GM19324 (cell line): ENCODE data around the gene CENPB.
"Not testable (repeated sequence)": the region's sequence is repeated elsewhere in the genome, so short reads cannot be mapped to it uniquely, and the experiment has no call there.

ENCODE experiments used
- ATAC-seq: cut with Tn5 transposase; IDR thresholded peaks from one replicate; pipeline ENCODE4 v1.9.1; 2021; ENCODE audit warnings: mild to moderate bottlenecking, moderate library complexity; ENCODE audit not compliant: unreplicated experiment, low FRiP score

CENPB gene, protein sequence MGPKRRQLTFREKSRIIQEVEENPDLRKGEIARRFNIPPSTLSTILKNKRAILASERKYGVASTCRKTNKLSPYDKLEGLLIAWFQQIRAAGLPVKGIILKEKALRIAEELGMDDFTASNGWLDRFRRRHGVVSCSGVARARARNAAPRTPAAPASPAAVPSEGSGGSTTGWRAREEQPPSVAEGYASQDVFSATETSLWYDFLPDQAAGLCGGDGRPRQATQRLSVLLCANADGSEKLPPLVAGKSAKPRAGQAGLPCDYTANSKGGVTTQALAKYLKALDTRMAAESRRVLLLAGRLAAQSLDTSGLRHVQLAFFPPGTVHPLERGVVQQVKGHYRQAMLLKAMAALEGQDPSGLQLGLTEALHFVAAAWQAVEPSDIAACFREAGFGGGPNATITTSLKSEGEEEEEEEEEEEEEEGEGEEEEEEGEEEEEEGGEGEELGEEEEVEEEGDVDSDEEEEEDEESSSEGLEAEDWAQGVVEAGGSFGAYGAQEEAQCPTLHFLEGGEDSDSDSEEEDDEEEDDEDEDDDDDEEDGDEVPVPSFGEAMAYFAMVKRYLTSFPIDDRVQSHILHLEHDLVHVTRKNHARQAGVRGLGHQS

DNA sequence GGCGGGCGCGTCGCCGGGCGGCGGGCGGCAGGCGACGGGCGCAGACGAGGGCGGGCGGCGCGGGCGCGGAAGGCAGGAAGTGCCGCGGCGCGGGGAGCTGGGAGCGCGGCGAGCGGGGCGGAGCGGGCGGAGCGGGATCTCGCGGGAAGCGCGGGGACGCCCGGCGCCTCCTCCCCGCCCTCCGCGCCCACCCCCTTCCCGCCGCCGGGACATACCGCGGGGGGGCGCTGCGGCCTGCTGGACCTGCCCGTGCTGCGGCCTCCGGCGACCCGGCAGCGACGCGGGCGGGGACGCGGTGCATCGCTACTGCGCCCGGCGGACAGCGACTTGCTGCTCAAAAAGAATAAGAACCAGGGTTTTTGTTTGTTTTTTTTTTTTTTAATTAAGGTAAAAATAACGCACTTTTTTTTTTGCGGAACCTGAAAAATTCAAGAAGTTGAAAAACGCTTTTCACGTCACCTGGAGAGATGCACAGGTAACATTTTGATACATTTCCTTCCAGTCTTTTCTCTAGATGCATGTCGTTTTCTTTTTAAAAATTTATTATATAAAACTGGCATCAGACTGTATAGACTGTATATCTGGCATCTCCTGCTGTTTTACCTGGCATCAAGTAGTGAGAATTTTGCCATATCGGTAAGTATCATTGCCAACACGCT lies at the start of gene CENPB:
TSS of gene CENPB (minus strand) at position 76 of the 659 bp plus-strand sequence. CDS start 257 bp downstream, outside the sequence.
- peak; percentile 73 for ATAC-seq

DNA sequence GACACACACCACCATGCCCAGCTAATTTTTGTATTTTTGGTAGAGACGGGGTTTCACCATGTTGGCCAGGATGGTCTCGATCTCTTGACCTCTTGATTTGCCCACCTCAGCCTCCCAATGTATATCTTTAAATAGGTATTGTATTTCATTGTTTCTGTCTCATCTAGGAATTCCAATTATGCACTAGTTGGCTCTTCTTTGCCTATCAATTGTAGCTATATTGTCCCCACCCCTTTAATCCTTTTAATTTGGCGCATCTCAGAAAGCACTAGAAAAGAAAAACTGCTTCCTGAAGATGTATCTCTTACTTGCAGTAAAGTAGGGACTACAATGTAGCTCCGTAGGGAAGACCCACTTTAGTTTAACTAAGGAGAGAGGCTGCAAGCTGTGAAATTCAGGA lies 49.6 kb upstream of the CENPB start:
- no peak for ATAC-seq

DNA sequence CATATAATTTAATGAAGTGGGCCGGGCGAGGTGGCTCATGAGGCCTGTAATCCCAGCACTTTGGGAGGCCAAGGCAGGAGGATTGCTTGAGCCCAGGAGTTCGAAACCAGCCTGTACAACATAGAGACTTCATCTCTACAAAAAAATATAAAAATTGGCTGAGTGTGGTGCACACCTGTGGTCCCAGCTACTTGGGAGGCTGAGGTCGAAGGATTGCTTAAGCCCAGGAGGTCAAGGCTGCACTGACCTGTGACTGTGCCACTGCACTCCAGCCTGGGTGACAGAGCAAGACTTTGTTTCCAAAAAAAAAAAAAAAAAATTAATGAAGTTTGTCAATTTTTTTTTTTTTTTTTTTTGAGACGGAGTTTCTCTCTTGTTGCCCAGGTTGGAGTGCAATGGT lies 43.4 kb upstream of the CENPB start:
- not testable (repeated sequence) for ATAC-seq

DNA sequence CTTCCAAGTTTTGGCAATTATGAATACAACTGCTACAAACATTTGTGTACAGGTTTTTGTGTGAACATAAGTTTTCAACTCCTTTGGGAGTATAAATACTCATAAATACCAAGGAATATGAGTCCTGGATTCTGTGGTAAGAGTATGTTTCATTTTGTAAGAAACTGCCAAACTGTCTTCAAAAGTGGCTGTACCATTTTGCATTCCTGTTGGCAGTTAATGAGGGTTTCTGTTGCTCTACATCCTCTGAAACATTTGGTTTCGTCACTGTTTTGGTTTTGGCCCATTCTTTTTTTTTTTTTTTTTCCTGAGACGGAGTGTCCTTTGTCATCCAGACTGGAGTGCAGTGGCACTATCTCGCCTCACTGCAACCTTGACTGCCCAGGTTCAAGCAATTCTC lies 42.3 kb upstream of the CENPB start:
- ATAC-seq = no peak

DNA sequence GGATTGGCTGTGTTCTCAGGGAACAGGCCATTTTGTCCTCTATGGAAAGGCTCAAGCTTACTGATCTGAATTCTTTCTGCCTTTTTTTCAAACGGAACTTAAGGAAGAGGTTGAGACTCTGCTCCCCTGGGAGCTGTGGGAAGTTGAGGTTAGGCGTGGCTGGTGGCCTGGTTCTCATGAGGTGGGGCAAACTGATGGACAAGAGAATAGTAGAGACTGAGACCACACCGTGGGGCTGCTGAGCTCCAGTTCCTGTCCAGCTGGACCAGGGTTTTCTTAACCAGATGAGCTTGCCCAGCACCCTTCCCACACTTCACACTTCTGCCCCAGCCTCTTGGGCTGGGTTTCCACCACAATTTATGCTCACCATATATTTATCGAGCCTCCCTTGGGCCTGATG lies 39.9 kb upstream of the CENPB start:
- ATAC-seq = no peak

DNA sequence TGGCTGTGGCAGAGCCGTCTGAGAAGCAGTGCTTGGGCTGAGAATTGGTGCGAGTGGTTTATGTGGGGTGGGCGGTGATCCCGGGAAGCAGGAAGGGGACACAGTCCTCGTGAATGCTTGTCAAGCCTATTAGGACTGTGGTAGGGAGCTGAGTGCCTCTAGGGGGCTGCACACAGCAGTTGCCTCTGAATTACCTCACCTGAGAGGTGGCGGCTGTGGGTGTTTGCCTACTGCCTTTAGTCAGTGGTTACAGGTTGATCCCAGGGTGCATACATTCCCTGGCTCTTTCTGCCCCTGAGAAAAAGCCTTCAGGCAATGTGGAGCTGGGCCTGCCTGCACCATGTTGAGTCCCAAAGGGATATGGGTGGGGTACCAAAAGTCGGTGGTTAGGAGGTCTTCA lies 39.0 kb upstream of the CENPB start:
- no peak for ATAC-seq

- no peak for ATAC-seq
Measured at GRCh38 chr20:3823881-3824280, 37.3 kb upstream of the CENPB start.

- no peak for ATAC-seq
Measured at GRCh38 chr20:3821996-3822395, 35.5 kb upstream of the CENPB start.

DNA sequence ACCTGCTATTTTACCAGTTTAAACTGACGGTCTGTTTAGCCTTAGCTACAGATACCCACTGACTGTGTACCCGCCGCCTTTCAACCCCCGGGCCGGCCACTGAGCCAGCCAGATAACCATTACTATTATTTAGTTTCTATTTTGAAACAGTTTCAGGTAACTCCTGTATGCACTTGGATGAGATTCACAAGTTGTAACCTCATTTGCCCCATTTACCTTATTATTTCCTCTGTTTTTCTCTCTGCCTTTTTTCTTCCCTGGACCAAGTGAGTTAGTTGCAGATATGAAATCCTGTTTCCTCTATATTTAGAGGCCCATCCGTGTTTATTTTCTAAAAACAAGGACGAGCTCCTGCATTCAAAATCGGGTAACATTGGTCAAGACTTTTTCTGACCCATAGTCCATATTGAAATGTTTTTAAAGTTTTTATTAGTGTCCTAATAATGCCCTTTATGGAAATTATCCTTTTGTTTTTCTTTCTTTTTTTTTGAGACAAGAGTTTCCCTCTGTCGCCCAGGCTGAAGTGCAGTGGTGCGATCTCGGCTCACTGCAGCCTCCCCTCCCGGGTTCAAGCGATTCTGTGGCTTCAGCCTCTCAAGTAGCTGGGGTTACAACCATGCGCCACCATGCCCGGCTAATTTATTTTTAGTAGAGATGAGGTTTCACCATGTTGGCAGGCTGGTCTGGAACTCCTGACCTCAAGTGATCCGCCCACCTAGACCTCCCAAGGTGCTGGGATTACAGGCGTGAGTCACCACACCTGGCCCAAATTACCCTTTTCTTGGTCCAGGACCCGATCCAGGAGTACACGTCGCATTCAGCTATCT lies 34.6 kb upstream of the CENPB start:
- no peak for ATAC-seq

DNA sequence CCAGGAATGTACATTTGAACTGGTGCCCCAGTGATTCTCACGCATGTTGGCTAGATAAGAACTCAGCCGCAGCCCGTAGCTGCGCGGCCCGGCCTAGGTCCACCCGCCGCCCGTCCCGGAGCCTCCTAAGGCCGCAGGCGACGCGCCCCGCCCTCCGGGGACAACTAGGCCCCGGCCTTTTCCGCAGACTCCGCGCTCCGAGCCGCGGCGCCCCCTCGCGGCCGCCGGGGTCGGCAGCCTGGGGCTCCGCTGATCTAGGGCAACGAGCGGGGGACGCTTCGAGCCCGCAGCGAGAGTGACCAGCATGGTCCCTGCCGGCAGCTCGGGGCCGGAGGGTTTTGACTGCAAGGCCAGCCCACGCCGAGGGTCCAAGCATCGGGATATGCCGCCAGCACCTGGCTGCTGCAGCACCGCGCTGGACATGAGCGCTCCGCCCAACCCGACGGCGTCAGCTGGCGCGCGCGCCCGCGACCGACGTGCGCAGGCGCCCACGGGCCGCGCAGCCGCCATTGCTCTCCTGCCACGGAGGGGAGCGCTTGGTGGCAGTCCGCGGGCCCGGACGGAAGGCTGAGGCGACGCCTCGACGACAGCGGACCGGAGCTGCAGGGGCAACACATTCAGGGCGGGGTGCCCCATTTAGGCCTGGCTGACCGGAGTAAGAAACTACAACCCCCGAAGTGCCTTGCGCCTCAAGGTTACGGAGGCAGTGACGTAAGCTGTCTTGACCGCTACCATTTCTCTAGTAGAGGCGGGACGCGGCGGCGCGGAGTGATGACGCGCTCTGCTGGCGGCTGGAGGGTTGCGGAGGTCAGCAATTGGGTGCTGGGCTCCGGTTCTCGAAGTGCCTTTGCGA lies 33.7 kb upstream of the CENPB start, which contains the start of gene AP5S1:
TSS of gene AP5S1 (plus strand) at position 500 of the 853 bp plus-strand sequence. CDS start 1,571 bp downstream, outside the sequence.
- peak; percentile 92 for ATAC-seq

DNA sequence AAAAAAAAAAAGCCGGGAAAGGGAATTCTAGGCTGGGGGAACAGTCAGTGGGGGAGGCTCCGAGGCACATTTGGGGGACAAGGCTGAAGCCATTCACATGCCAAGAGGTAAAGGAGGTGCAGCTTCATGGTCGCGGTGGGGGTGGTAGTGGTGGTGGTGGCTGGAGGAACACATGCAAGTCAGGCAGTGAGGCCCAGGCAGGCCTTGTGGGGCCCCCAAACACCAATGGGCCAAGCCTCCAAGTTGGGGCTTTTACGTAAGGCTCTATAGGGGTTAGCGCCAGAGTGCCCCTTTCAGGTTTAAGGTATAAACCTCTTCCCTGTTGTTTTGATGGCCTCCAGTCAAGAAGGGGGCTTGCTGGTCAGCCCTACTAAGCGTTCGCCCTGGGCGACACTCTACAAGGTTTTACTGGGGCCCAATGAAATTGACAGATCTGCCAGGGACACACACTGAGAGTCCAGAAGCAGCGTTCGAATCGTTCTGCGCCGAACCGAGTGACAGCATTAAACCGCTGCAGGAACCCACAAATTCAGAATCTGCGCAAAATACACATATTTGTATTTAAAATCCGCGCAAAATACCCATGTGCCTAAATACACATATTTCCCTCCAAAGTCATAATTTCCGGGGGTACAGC lies 33.0 kb upstream of the CENPB start:
- ATAC-seq = no peak

GRCh38 chr20:3818155-3819151 lies 31.9 kb upstream of the CENPB start:
- no peak for ATAC-seq

GRCh38 chr20:3815703-3816315 lies 29.3 kb upstream of the CENPB start:
- ATAC-seq = no peak

DNA sequence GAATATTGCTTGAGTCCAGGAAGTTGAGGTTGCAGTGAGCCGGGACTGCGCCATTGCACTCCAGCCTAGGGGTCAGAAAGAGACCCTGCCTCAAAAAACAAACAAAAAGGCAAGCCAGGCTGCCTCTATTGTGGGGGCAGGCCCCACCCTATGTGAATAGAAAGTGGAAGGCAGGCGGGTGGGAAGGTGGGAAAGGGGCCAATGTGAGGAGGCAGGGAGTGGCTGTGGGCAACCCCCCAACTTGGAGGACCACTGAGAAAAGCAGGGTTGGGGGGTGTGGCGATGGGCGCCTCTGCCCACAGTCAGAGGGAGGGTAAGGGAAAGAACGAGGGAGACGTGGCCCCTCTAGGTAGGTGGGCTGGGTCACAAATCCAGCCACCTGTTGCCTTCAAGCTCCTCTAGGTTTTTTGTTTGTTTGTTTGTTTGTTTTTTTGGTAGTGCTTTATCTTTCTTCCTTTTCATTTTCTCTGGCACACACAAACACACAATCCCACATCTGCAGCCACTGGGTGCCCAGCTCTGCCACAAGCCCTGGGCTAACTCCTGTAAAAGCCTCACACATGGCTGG lies 28.5 kb upstream of the CENPB start:
- ATAC-seq = no peak

GRCh38 chr20:3813848-3814581 lies 27.5 kb upstream of the CENPB start:
- ATAC-seq = no peak

DNA sequence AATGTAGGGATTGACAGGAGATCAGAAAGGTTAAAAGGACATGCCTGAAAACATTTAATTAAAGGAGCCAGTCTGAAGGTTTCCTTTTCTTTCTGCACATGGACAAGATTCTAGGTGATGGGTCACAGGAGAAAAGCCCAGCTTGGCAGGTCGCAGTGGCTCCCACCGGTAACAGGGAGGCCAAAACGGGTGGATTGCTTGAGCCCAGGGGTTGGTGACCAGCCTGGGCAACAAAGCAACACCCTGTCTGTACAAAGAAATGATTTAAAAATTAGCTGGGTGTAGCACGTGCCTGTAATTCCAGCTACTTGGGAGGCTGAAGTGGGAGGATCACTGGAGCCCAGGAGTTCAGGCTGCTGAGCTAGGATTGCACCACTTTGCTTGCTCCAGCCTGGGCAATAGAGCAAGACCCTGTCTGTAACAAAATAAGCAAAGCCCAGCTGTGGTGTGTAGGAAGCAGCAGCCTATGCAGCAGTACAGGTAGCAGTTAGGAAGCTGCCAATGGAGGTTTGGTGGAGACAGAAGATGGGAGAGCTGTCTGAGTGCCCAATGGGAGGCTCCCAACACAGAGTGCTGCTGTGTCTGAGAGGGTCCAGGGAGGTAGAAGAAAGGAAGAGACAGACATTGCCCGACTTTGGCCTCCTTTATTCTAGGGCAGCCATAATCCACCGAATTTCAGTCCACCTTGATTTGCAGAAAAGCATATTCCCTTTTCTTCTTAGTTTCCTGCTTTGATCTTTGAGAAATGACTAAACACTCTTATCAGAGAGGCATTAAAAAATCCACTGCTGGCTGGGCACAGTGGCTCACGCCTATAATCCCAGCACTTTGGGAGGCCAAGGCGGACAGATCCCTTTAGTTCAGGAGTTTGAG lies 26.7 kb upstream of the CENPB start:
- ATAC-seq = no peak
